ENCODE results near the gene TBC1D5. TPM values are rescaled to one million over a fixed set of nuclear protein-coding genes. Genes with fewer than 3 reads are reported as not detected.

The TBC1D5 gene
- total RNA-seq, 1 donor from 2014 or later, result 108 TPM

DNA sequence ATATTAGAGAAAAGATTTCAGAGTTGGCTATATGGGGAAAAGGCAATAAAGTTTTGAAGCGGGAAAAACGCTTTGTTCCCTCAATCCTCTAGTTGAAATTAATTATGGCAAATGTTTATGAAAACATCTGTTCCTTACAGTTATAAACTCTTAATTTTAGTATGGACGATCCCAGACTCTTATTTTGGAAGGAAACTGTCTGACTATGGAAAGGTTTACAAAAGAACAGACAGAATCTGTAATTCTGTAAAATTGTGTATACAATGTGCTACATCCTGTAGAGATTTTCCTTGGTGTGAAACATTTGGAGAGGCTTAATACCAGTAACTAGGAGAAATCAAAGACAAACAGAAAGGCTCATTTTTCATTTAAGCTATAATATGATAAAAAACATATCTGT lies 311.8 kb downstream of the TBC1D5 start:
- Mint-ChIP-seq H3K36me3 (peaks cover 3% of the 10 kb centered on the region), H3K4me1 (no peaks in the 10 kb centered on the region), H3K9me3 (no peaks in the 10 kb centered on the region), H3K27me3 (ENCODE audit: insufficient read depth, low read depth) (no peaks in the 10 kb centered on the region), H3K4me3 (no peak overlapping the region), H3K27ac (no peak overlapping the region)
- TF ChIP-seq, protein P1, sequence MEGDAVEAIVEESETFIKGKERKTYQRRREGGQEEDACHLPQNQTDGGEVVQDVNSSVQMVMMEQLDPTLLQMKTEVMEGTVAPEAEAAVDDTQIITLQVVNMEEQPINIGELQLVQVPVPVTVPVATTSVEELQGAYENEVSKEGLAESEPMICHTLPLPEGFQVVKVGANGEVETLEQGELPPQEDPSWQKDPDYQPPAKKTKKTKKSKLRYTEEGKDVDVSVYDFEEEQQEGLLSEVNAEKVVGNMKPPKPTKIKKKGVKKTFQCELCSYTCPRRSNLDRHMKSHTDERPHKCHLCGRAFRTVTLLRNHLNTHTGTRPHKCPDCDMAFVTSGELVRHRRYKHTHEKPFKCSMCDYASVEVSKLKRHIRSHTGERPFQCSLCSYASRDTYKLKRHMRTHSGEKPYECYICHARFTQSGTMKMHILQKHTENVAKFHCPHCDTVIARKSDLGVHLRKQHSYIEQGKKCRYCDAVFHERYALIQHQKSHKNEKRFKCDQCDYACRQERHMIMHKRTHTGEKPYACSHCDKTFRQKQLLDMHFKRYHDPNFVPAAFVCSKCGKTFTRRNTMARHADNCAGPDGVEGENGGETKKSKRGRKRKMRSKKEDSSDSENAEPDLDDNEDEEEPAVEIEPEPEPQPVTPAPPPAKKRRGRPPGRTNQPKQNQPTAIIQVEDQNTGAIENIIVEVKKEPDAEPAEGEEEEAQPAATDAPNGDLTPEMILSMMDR (IDR thresholded peaks at IDR 0.05), result no peak
- TF ChIP-seq EZH2 (IDR thresholded peaks at IDR 0.05), result no peak
- no peak for TF ChIP-seq EZH2phosphoT487 (IDR thresholded peaks at IDR 0.05)
- H3F3A ChIP-seq (ENCODE audit: low read depth), result peaks cover 5% of the 10 kb centered on the region
- H4K20me1 ChIP-seq (ENCODE audit: low read depth), result no peaks in the 10 kb centered on the region
- no peaks in the 10 kb centered on the region for H3K79me2 ChIP-seq (ENCODE audit: low read depth)
- no peak overlapping the region for H3K4me3 ChIP-seq
- H3K36me3 ChIP-seq, result no peaks in the 10 kb centered on the region
- no peak overlapping the region for H3K27ac ChIP-seq
- H3K4me1 ChIP-seq, result no peaks in the 10 kb centered on the region
- no peak overlapping the region for H3K9ac ChIP-seq
- no peak overlapping the region for H2AFZ ChIP-seq (replicated peaks)
- H3K27me3 ChIP-seq, result no peaks in the 10 kb centered on the region
- no peak for DNase-seq (ENCODE audit: low spot score)
- no peak overlapping the region for H3K4me2 ChIP-seq
- no peaks in the 10 kb centered on the region for H3K9me3 ChIP-seq (ENCODE audit: low read depth)

DNA sequence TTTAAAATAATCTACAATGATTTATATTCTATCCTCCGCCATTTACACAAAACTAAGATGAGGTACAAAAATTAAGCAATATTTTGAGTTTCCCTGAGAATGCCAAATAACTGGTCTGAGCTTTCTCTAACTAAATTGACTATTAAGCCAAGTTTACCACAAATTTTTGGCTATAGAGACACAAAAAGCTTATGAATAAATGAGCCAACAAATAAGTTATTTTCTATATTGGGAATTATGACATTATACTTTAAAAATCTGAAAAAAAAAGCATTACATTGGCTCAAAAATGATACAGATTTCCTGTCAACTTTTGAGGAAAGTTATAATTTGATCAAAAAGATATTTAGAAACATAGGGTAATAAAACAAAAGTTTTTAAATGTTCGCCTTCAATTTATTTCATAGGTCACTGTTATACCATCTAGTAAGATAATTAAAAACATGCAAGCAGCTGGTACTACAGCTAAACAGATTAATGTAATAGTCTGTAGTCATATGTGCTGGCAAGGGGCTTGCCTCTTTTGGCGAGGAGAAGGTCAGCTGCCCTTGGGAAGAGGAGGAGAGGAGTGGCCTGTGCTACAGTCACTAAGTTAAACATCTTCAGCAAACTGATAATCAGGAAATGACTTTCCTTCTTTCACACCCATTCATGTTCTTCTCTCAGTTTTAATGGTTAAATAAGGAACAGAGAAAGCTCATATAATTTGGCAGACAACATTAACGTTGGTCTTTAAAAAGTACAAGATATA lies 318.5 kb downstream of the TBC1D5 start:
- H3K4me3 Mint-ChIP-seq, result no peak overlapping the region
- no peaks in the 10 kb centered on the region for H3K4me1 ChIP-seq
- no peak overlapping the region for H3K9ac ChIP-seq
- no peaks in the 10 kb centered on the region for H3K4me1 Mint-ChIP-seq
- H3K27me3 Mint-ChIP-seq (ENCODE audit: insufficient read depth, low read depth), result no peaks in the 10 kb centered on the region
- no peak overlapping the region for H2AFZ ChIP-seq (replicated peaks)
- no peaks in the 10 kb centered on the region for H3K36me3 Mint-ChIP-seq
- peaks cover 3% of the 10 kb centered on the region for H3K36me3 ChIP-seq
- no peak overlapping the region for H3K4me3 ChIP-seq
- H3K9me3 Mint-ChIP-seq, result no peaks in the 10 kb centered on the region
- H3K27ac Mint-ChIP-seq, result no peak overlapping the region
- no peak overlapping the region for H3K27ac ChIP-seq
- no peaks in the 10 kb centered on the region for H4K20me1 ChIP-seq (ENCODE audit: low read depth)
- DNase-seq (ENCODE audit: low spot score), result no peak
- no peaks in the 10 kb centered on the region for H3F3A ChIP-seq (ENCODE audit: low read depth)
- H3K27me3 ChIP-seq, result no peaks in the 10 kb centered on the region
- TF ChIP-seq EZH2 (IDR thresholded peaks at IDR 0.05), result no peak
- TF ChIP-seq, protein P1 (IDR thresholded peaks at IDR 0.05), result no peak
- no peak for TF ChIP-seq EZH2phosphoT487 (IDR thresholded peaks at IDR 0.05)
- H3K9me3 ChIP-seq (ENCODE audit: low read depth), result no peaks in the 10 kb centered on the region
- no peak overlapping the region for H3K4me2 ChIP-seq
- no peaks in the 10 kb centered on the region for H3K79me2 ChIP-seq (ENCODE audit: low read depth)

DNA sequence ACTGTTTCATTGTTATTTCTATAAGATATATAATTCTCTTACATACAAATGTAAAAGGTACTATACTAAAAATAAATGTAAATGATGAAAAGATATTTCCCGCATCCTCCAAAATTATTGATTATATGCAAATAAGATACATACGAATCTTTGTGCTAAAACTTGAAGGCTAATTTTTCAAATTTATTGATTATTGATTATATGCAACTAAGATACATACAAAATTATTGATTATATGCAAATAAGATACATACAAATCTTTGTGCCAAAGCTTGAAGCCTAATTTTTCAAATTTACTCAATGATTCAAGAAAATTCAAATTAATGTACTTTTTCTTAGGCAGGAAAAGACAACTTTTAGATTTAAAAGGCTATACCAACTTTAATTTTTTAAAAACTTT lies 319.8 kb downstream of the TBC1D5 start:
- Mint-ChIP-seq H3K27ac (no peak overlapping the region), H3K4me3 (no peak overlapping the region), H3K4me1 (no peaks in the 10 kb centered on the region), H3K27me3 (ENCODE audit: insufficient read depth, low read depth) (no peaks in the 10 kb centered on the region), H3K36me3 (no peaks in the 10 kb centered on the region), H3K9me3 (no peaks in the 10 kb centered on the region)
- Histone ChIP-seq H3K4me1 (no peaks in the 10 kb centered on the region), H2AFZ (replicated peaks) (no peak overlapping the region), H3K27ac (no peak overlapping the region), H3K4me2 (no peak overlapping the region), H3K9ac (no peak overlapping the region), H3K79me2 (ENCODE audit: low read depth) (no peaks in the 10 kb centered on the region), H3K36me3 (peaks cover 3% of the 10 kb centered on the region), H3F3A (ENCODE audit: low read depth) (no peaks in the 10 kb centered on the region), H3K27me3 (no peaks in the 10 kb centered on the region), H3K9me3 (ENCODE audit: low read depth) (no peaks in the 10 kb centered on the region), H3K4me3 (no peak overlapping the region), H4K20me1 (ENCODE audit: low read depth) (no peaks in the 10 kb centered on the region)
- DNase-seq (ENCODE audit: low spot score), result no peak
- no peak for TF ChIP-seq EZH2phosphoT487 (IDR thresholded peaks at IDR 0.05)
- TF ChIP-seq, protein P1 (IDR thresholded peaks at IDR 0.05), result no peak
- TF ChIP-seq EZH2 (IDR thresholded peaks at IDR 0.05), result no peak

Data from neural progenitor cell (in vitro differentiated cells).